Activated naive CD4-positive, alpha-beta T cell treated with anti-CD3 and anti-CD28 coated beads, Interleukin-2, amount 50 U/mL, for 72 hours (primary cell): ENCODE data around the gene NKX6-2. TPM values are rescaled to one million over a fixed set of nuclear protein-coding genes. Genes with fewer than 3 reads are reported as not detected.
"Not testable (repeated sequence)": the region's sequence is repeated elsewhere in the genome, so short reads cannot be mapped to it uniquely, and the experiment has no call there.

Source experiments
- ATAC-seq, 2 donors: fragments of 150-1000 bp; cut with Tn5 transposase; 2 replicates each; pipeline ENCODE4 v1.10.0; 2021; ENCODE audit warnings: mild to moderate bottlenecking in 2 of 2, moderate library complexity in 2 of 2
- DNase-seq, 2 donors: peaks; one replicate each; pipeline ENCODE4 v3.0.0; 2021 to 2022; ENCODE audit warnings: low spot score in 2 of 2
- H3K27ac Mint-ChIP-seq, 2 donors: one replicate each; pipeline ENCODE4 v1.8.0; 2022; ENCODE audit warnings: mild to moderate bottlenecking in 2 of 2, mixed read lengths in 2 of 2
- H3K36me3 Mint-ChIP-seq, 2 donors: one replicate each; pipeline ENCODE4 v1.8.0; 2022; ENCODE audit warnings: mixed read lengths in 2 of 2
- H3K9me3 Mint-ChIP-seq, 2 donors: one replicate each; pipeline ENCODE4 v1.8.0; 2022; ENCODE audit warnings: mixed read lengths in 2 of 2
- total RNA-seq, 2 donors: library from RNA; stranded (reverse); gene quantifications; one replicate each; pipeline ENCODE4 v1.2.3, GENCODE V29; 2022

NKX6-2 gene
- total RNA-seq, 2 donors from 2014 or later: not detected

GRCh38 chr10:132755166-132755711 is 30.7 kb downstream of the NKX6-2 start:
- ATAC-seq: no peak
- no peak for DNase-seq
- peaks cover 19 to 21% of the 10 kb centered on the region in 2 donors for H3K36me3 Mint-ChIP-seq
- peaks cover 7 to 8% of the 10 kb centered on the region in 2 donors for H3K9me3 Mint-ChIP-seq
- no peak overlapping the region for H3K27ac Mint-ChIP-seq

GRCh38 chr10:132754071-132754470 is 31.9 kb downstream of the NKX6-2 start:
- H3K36me3 Mint-ChIP-seq: peaks cover 19 to 21% of the 10 kb centered on the region in 2 donors
- ATAC-seq: no peak
- H3K9me3 Mint-ChIP-seq: peaks cover 7 to 8% of the 10 kb centered on the region in 2 donors
- DNase-seq: no peak
- no peak overlapping the region for H3K27ac Mint-ChIP-seq

- peaks cover 19 to 21% of the 10 kb centered on the region in 2 donors for H3K36me3 Mint-ChIP-seq
- ATAC-seq (no peak), DNase-seq (no peak)
- H3K27ac Mint-ChIP-seq: no peak overlapping the region
- H3K9me3 Mint-ChIP-seq: peaks cover 7 to 8% of the 10 kb centered on the region in 2 donors
Measured at GRCh38 chr10:132753596-132753995, 32.4 kb downstream of the NKX6-2 start.

GRCh38 chr10:132752961-132753360 is 33.0 kb downstream of the NKX6-2 start:
- Mint-ChIP-seq H3K36me3 (peaks cover 19 to 21% of the 10 kb centered on the region in 2 donors), H3K9me3 (peaks cover 7 to 8% of the 10 kb centered on the region in 2 donors)
- ATAC-seq: no peak

GRCh38 chr10:132752378-132752777 is 33.6 kb downstream of the NKX6-2 start:
- peaks cover 19 to 21% of the 10 kb centered on the region in 2 donors for H3K36me3 Mint-ChIP-seq
- no peak for DNase-seq
- peaks cover 7 to 8% of the 10 kb centered on the region in 2 donors for H3K9me3 Mint-ChIP-seq
- ATAC-seq: peak in 1 of 2 donors; percentile 20
- H3K27ac Mint-ChIP-seq: no peak overlapping the region

More at GRCh38 chr10:132752961-132753360, 33.0 kb downstream of the NKX6-2 start:
- no peak for DNase-seq
- no peak overlapping the region for H3K27ac Mint-ChIP-seq

GRCh38 chr10:132750936-132751335 is 35.0 kb downstream of the NKX6-2 start:
- DNase-seq (no peak), ATAC-seq (no peak)
- H3K27ac Mint-ChIP-seq: no peak overlapping the region
- peaks cover 7 to 8% of the 10 kb centered on the region in 2 donors for H3K9me3 Mint-ChIP-seq
- H3K36me3 Mint-ChIP-seq: peaks cover 13 to 14% of the 10 kb centered on the region in 2 donors

- peaks cover 0 to under 1% of the 10 kb centered on the region in 2 donors for H3K36me3 Mint-ChIP-seq
- H3K9me3 Mint-ChIP-seq: no peaks in the 10 kb centered on the region
- no peak overlapping the region for H3K27ac Mint-ChIP-seq
- no peak for DNase-seq
- ATAC-seq: no peak
Measured at GRCh38 chr10:132749371-132749795, 36.6 kb downstream of the NKX6-2 start.

- Mint-ChIP-seq H3K27ac (no peak overlapping the region), H3K36me3 (no peaks in the 10 kb centered on the region), H3K9me3 (no peaks in the 10 kb centered on the region)
- ATAC-seq: no peak
- DNase-seq: no peak
Measured at GRCh38 chr10:132748545-132749370, 37.2 kb downstream of the NKX6-2 start.

GRCh38 chr10:132748135-132748534 is 37.8 kb downstream of the NKX6-2 start:
- H3K9me3 Mint-ChIP-seq: no peaks in the 10 kb centered on the region
- H3K27ac Mint-ChIP-seq: peak overlapping the region in 1 of 2 donors; percentile 90
- DNase-seq: no peak
- no peak for ATAC-seq
- H3K36me3 Mint-ChIP-seq: no peaks in the 10 kb centered on the region

GRCh38 chr10:132746801-132747625 is 38.9 kb downstream of the NKX6-2 start:
- no peak for ATAC-seq
- DNase-seq: no peak
- Mint-ChIP-seq H3K9me3 (no peaks in the 10 kb centered on the region), H3K27ac (no peak overlapping the region), H3K36me3 (no peaks in the 10 kb centered on the region)

GRCh38 chr10:132746386-132746785 is 39.6 kb downstream of the NKX6-2 start:
- no peak for DNase-seq
- Mint-ChIP-seq H3K36me3 (no peaks in the 10 kb centered on the region), H3K9me3 (no peaks in the 10 kb centered on the region), H3K27ac (no peak overlapping the region)
- no peak for ATAC-seq

GRCh38 chr10:132745971-132746370 is 40.0 kb downstream of the NKX6-2 start:
- Mint-ChIP-seq H3K9me3 (no peaks in the 10 kb centered on the region), H3K27ac (no peak overlapping the region), H3K36me3 (no peaks in the 10 kb centered on the region)
- ATAC-seq (no peak), DNase-seq (no peak)

GRCh38 chr10:132745511-132745910 is 40.4 kb downstream of the NKX6-2 start:
- Mint-ChIP-seq H3K9me3 (no peaks in the 10 kb centered on the region), H3K36me3 (no peaks in the 10 kb centered on the region), H3K27ac (no peak overlapping the region)
- no peak for ATAC-seq
- DNase-seq: no peak

- no peaks in the 10 kb centered on the region for H3K36me3 Mint-ChIP-seq
- DNase-seq (no peak), ATAC-seq (no peak)
- no peaks in the 10 kb centered on the region for H3K9me3 Mint-ChIP-seq
- H3K27ac Mint-ChIP-seq: no peak overlapping the region
Measured at GRCh38 chr10:132744839-132745238, 41.1 kb downstream of the NKX6-2 start.

- no peak for ATAC-seq
- peak overlapping the region in 1 of 2 donors; percentile 22 for H3K27ac Mint-ChIP-seq
- DNase-seq: no peak
- H3K36me3 Mint-ChIP-seq: no peaks in the 10 kb centered on the region
- no peaks in the 10 kb centered on the region for H3K9me3 Mint-ChIP-seq
Measured at GRCh38 chr10:132743925-132744490, 41.9 kb downstream of the NKX6-2 start.

- not testable (repeated sequence) for ATAC-seq, H3K27ac Mint-ChIP-seq, H3K36me3 Mint-ChIP-seq, H3K9me3 Mint-ChIP-seq, DNase-seq
Measured at GRCh38 chr10:132743196-132743924, 42.6 kb downstream of the NKX6-2 start.
